H9 (cell line): ENCODE measurements around the gene COL4A4. TPM values are rescaled to one million over a fixed set of nuclear protein-coding genes. Genes with fewer than 3 reads are reported as not detected.

ENCODE experiments used
- DNase-seq: peaks from one replicate; pipeline ENCODE4 v3.0.0-alpha.2; 2017
- H2AFZ ChIP-seq: one replicate; pipeline ENCODE4 v1.6.1; 2013; ENCODE audit warnings: mild to moderate bottlenecking, low read length, control low read depth, moderate library complexity
- H2AK5ac ChIP-seq: 2 replicates; pipeline ENCODE4 v1.6.1; 2013; ENCODE audit warnings: low read length, control low read depth, mixed read lengths; ENCODE audit not compliant: insufficient read length
- H2BK120ac ChIP-seq: one replicate; pipeline ENCODE4 v1.6.1; 2013; ENCODE audit warnings: low read depth, mild to moderate bottlenecking, low read length, control low read depth, inconsistent platforms; ENCODE audit not compliant: poor library complexity, severe bottlenecking
- H2BK12ac ChIP-seq: 2 replicates; pipeline ENCODE4 v1.6.1; 2013; ENCODE audit warnings: low read length, control low read depth, mixed read lengths, low read depth; ENCODE audit not compliant: insufficient read length
- H2BK15ac ChIP-seq: 2 replicates; pipeline ENCODE4 v1.6.1; 2013; ENCODE audit warnings: low read depth, low read length, control low read depth
- H2BK20ac ChIP-seq: one replicate; pipeline ENCODE4 v1.6.1; 2013; ENCODE audit warnings: low read depth, mild to moderate bottlenecking, low read length, control low read depth, inconsistent platforms; ENCODE audit not compliant: poor library complexity, severe bottlenecking
- H2BK5ac ChIP-seq: 2 replicates; pipeline ENCODE4 v1.6.1; 2013; ENCODE audit warnings: low read length, control low read depth, mixed read lengths; ENCODE audit not compliant: insufficient read length
- H3K14ac ChIP-seq: 2 replicates; pipeline ENCODE4 v1.6.1; 2013; ENCODE audit warnings: low read length, control low read depth; ENCODE audit not compliant: insufficient read depth
- H3K18ac ChIP-seq: 2 replicates; pipeline ENCODE4 v1.6.1; 2013; ENCODE audit warnings: low read depth, mild to moderate bottlenecking, mixed read lengths, low read length, control low read depth; ENCODE audit not compliant: insufficient read length
- H3K23ac ChIP-seq: 2 replicates; pipeline ENCODE4 v1.6.1; 2013; ENCODE audit warnings: low read length, control low read depth, mixed read lengths, low read depth; ENCODE audit not compliant: insufficient read length
- H3K23me2 ChIP-seq: 2 replicates; pipeline ENCODE4 v1.6.1; 2013; ENCODE audit warnings: low read depth, mild to moderate bottlenecking, mixed read lengths, low read length, control low read depth; ENCODE audit not compliant: insufficient read length, poor library complexity, severe bottlenecking
- H3K27ac ChIP-seq: 2 replicates; pipeline ENCODE4 v1.5.1; 2013; ENCODE audit warnings: low read length, control low read depth, mixed read lengths, low read depth; ENCODE audit not compliant: insufficient read length
- H3K27me3 ChIP-seq: 2 replicates; pipeline ENCODE4 v1.6.1; 2013; ENCODE audit warnings: low read length, control low read depth, inconsistent platforms; ENCODE audit not compliant: insufficient read depth
- H3K4ac ChIP-seq: 2 replicates; pipeline ENCODE4 v1.6.1; 2013; ENCODE audit warnings: low read depth, mild to moderate bottlenecking, control low read depth, inconsistent platforms, low read length, moderate library complexity
- H3K4me1 ChIP-seq: 2 replicates; pipeline ENCODE4 v1.6.1; 2013; ENCODE audit warnings: low read length, control low read depth, inconsistent platforms; ENCODE audit not compliant: insufficient read depth
- H3K4me2 ChIP-seq: 2 replicates; pipeline ENCODE4 v1.6.1; 2013; ENCODE audit warnings: low read length, control low read depth, mixed read lengths; ENCODE audit not compliant: insufficient read length, insufficient read depth
- H3K56ac ChIP-seq: 2 replicates; pipeline ENCODE4 v1.6.1; 2013; ENCODE audit warnings: low read depth, mild to moderate bottlenecking, mixed read lengths, low read length, control low read depth; ENCODE audit not compliant: insufficient read length
- H3K79me1 ChIP-seq: 2 replicates; pipeline ENCODE4 v1.6.1; 2013; ENCODE audit warnings: low read depth, mild to moderate bottlenecking, moderate library complexity, low read length, control low read depth, inconsistent platforms; ENCODE audit not compliant: insufficient read depth, poor library complexity, severe bottlenecking
- H3K79me2 ChIP-seq: 2 replicates; pipeline ENCODE4 v1.6.1; 2013; ENCODE audit warnings: low read length, control low read depth, inconsistent platforms; ENCODE audit not compliant: insufficient read depth
- H3K9ac ChIP-seq: 2 replicates; pipeline ENCODE4 v1.6.1; 2013; ENCODE audit warnings: low read length, control low read depth, mixed read lengths; ENCODE audit not compliant: insufficient read length; ENCODE audit errors: extremely low read depth
- H3K9me3 ChIP-seq: one replicate; pipeline ENCODE4 v1.6.1; 2013; ENCODE audit warnings: low read depth, low read length, inconsistent platforms; ENCODE audit not compliant: control insufficient read depth
- H3T11ph ChIP-seq: one replicate; pipeline ENCODE4 v1.6.1; 2013; ENCODE audit warnings: mild to moderate bottlenecking, low read length, control low read depth, inconsistent platforms
- H4K20me1 ChIP-seq: one replicate; pipeline ENCODE4 v1.6.1; 2013; ENCODE audit not compliant: control insufficient read depth, insufficient read length, insufficient read depth
- H4K5ac ChIP-seq: 2 replicates; pipeline ENCODE4 v1.6.1; 2013; ENCODE audit warnings: low read depth, mild to moderate bottlenecking, mixed read lengths, low read length, control low read depth; ENCODE audit not compliant: insufficient read length
- H4K8ac ChIP-seq: replicated peaks from 2 replicates; pipeline ENCODE4 v1.6.1; 2013; ENCODE audit warnings: low read length, control low read depth, mixed read lengths, low read depth; ENCODE audit not compliant: insufficient read length
- H4K91ac ChIP-seq: 2 replicates; pipeline ENCODE4 v1.6.1; 2013; ENCODE audit warnings: low read depth, mild to moderate bottlenecking, moderate library complexity, mixed read lengths, low read length, control low read depth; ENCODE audit not compliant: insufficient read length
- H3K27ac Mint-ChIP-seq, 3 experiments: 2 replicates in 2 of 3; 3 replicates in 1 of 3; pipeline ENCODE4 v1.8.0; 2020 to 2021; ENCODE audit warnings: mixed read lengths in 3 of 3, mild to moderate bottlenecking in 1 of 3, moderate library complexity in 1 of 3
- H3K27me3 Mint-ChIP-seq: 2 replicates; pipeline ENCODE4 v1.8.0; 2021; ENCODE audit warnings: low read depth, mild to moderate bottlenecking, moderate library complexity, mixed read lengths
- H3K36me3 Mint-ChIP-seq, 3 experiments: 2 replicates in 2 of 3; 3 replicates in 1 of 3; pipeline ENCODE4 v1.8.0; 2020 to 2021; ENCODE audit warnings: low read depth in 3 of 3, mixed read lengths in 3 of 3; ENCODE audit not compliant: insufficient read depth in 1 of 3
- H3K4me1 Mint-ChIP-seq, 2 experiments: 2 replicates each; pipeline ENCODE4 v1.8.0; 2020; ENCODE audit warnings: mixed read lengths in 2 of 2
- H3K4me3 Mint-ChIP-seq, 2 experiments: 2 replicates in 1 of 2; 3 replicates in 1 of 2; pipeline ENCODE4 v1.8.0; 2020 to 2021; ENCODE audit warnings: mild to moderate bottlenecking in 2 of 2, mixed read lengths in 2 of 2, moderate library complexity in 1 of 2
- H3K9me3 Mint-ChIP-seq, 2 experiments: 2 replicates in 1 of 2; 3 replicates in 1 of 2; pipeline ENCODE4 v1.8.0; 2020; ENCODE audit warnings: mild to moderate bottlenecking in 2 of 2, mixed read lengths in 2 of 2, moderate library complexity in 1 of 2
- CTCF ChIP-seq: fragments of 200-600 bp; sonication (generic); conservative IDR thresholded peaks from 3 replicates; pipeline ENCODE4 v1.8.0; 2021; ENCODE audit warnings: antibody characterized with exemption, mild to moderate bottlenecking
- WGBS: extraction: QIAGEN DNeasy Blood & Tissue Kit; methylation state at CpG from one replicate; pipeline ENCODE4 v1.1.7; 2013; ENCODE audit warnings: missing lambda C conversion rate, low lambda C conversion rate, mixed read lengths; ENCODE audit not compliant: insufficient read length; ENCODE audit errors: extremely low coverage; 5-methylcytosine and 5-hydroxymethylcytosine counted together
- total RNA-seq: library from RNA; stranded (reverse); gene quantifications from 2 replicates; pipeline ENCODE4 v1.2.1, GENCODE V29; 2021

COL4A4 gene
- total RNA-seq, 1 experiment from 2014 or later = 0.92 TPM

GRCh38 chr2:227160164-227160563, 3.8 kb downstream of the COL4A4 start:
- no peak overlapping the region for H2BK12ac ChIP-seq
- no peak overlapping the region for H3K18ac ChIP-seq
- Mint-ChIP-seq H3K36me3 (no peaks in the 10 kb centered on the region), H3K27me3 (peaks cover 53% of the 10 kb centered on the region), H3K9me3 (no peaks in the 10 kb centered on the region; a peak in 1 of 5 replicates), H3K4me1 (peaks cover 3 to 7% of the 10 kb centered on the region in 2 experiments; a peak in 3 of 4 replicates), H3K4me3 (no peak overlapping the region), H3K27ac (no peak overlapping the region)
- no peak for DNase-seq
- H3K56ac ChIP-seq = no peak overlapping the region
- H2AK5ac ChIP-seq = no peak overlapping the region
- WGBS = no CpG with 5 or more reads among the region's 2 CpGs
- no peaks in the 10 kb centered on the region; the same call in 1 of the 2 replicates for H3K4me1 ChIP-seq
- H3K9me3 ChIP-seq = no peaks in the 10 kb centered on the region
- H3T11ph ChIP-seq = no peak overlapping the region
- H3K4ac ChIP-seq = no peak overlapping the region
- peaks cover 14% of the 10 kb centered on the region for H3K23me2 ChIP-seq
- no peak overlapping the region for H3K23ac ChIP-seq
- no peak overlapping the region for H2AFZ ChIP-seq
- H2BK20ac ChIP-seq = no peak overlapping the region
- no peak for TF ChIP-seq CTCF
- no peak overlapping the region for H3K9ac ChIP-seq
- H4K20me1 ChIP-seq = no peaks in the 10 kb centered on the region
- H3K27me3 ChIP-seq = peaks cover 6% of the 10 kb centered on the region; the same call in 1 of the 2 replicates
- no peak overlapping the region for H3K27ac ChIP-seq
- no peak overlapping the region for H4K5ac ChIP-seq
- H2BK15ac ChIP-seq = no peak overlapping the region
- H4K91ac ChIP-seq = no peak overlapping the region
- H3K79me2 ChIP-seq = no peaks in the 10 kb centered on the region
- no peaks in the 10 kb centered on the region for H3K79me1 ChIP-seq
- no peak overlapping the region for H3K4me2 ChIP-seq
- no peak overlapping the region for H3K14ac ChIP-seq
- no peak overlapping the region for H4K8ac ChIP-seq
- H2BK120ac ChIP-seq = no peak overlapping the region
- H2BK5ac ChIP-seq = no peak overlapping the region
